Measurements from ENCODE around the gene DCTN2. TPM values are rescaled to one million over a fixed set of nuclear protein-coding genes. Genes with fewer than 3 reads are reported as not detected.
"Not testable (repeated sequence)": the region's sequence is repeated elsewhere in the genome, so short reads cannot be mapped to it uniquely, and the experiment has no call there.

The DCTN2 gene
- total RNA-seq, 2 donors from 2014 or later = 80.5 to 96.7 TPM

DNA sequence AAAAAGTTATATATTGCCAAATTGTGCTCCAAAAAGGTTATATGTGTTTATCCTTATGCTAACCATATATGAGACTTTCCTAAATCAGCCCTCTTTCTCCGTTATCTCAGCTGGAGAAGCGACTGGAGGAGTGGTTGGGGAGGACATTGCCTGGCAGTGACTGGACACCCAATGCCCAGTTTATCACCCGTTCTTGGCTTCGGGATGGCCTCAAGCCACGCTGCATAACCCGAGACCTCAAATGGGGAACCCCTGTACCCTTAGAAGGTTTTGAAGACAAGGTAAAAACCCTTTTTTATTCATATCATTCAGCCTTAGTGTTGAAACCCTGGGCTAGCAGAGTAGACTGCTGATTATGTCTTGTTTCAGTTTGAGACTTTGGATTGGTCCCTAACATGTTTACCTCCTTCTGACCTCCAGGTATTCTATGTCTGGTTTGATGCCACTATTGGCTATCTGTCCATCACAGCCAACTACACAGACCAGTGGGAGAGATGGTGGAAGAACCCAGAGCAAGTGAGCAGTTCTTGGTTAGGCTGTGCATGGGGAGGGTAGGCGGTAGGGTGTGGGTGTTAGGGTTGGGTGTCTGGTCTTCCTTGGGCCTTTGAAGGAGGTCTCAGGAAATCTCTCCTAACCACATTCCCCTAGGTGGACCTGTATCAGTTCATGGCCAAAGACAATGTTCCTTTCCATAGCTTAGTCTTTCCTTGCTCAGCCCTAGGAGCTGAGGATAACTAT is 35.2 kb downstream of the DCTN2 start:
- intact Hi-C loops (cut with DNase I) = no loop called here
- ATAC-seq = no peak

DNA sequence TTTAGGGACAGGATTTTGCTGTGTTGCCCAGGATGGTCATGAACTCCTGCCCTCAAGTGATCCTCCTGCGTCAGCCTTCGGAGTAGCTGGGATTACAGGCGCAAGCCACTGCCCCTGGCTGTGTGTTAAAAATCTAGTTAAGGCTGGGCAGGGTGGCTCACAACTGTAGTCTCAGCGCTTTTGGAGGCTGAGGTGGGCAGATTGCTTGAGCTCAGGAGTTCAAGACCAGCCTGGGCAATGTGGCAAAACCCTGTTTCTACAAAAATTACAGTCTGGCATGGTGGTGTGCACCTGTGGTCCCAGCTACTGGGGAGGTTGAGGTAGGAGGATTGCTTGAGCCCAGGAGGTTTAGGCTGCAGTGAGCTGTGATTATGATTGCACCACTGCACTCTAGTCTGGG is 35.8 kb downstream of the DCTN2 start:
- ATAC-seq = no peak
- DNase-seq = no peak
- intact Hi-C loops (cut with DNase I) = no loop called here

More for the DNA sequence above, 35.2 kb downstream of the DCTN2 start:
- DNase-seq = no peak

DNA sequence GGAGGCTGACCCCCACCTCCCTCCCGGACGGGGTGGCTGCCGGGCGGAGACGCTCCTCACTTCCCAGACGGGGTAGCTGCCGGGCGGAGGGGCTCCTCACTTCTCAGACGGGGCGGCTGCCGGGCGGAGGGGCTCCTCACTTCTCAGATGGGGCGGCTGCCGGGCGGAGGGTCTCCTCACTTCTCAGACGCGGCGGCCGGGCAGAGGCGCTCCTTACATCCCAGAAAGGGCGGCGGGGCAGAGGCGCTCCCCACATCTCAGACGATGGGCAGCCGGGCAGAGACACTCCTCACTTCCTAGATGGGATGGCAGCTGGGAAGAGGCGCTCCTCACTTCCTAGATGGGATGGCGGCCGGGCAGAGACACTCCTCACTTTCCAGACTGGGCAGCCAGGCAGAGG is 39.2 kb downstream of the DCTN2 start:
- DNase-seq; ATAC-seq; intact Hi-C loops (cut with DNase I): not testable (repeated sequence)

- ATAC-seq; DNase-seq; intact Hi-C loops (cut with DNase I): not testable (repeated sequence)
Observed at GRCh38 chr12:57506541-57506940, 40.5 kb downstream of the DCTN2 start.

GRCh38 chr12:57502311-57502969 is 44.6 kb downstream of the DCTN2 start:
- ATAC-seq; intact Hi-C loops (cut with DNase I); DNase-seq: not testable (repeated sequence)

GRCh38 chr12:57500213-57500612 is 46.8 kb downstream of the DCTN2 start:
- ATAC-seq (no peak), DNase-seq (no peak)
- intact Hi-C loops (cut with DNase I) = no loop called here

- ATAC-seq (no peak), DNase-seq (no peak)
- intact Hi-C loops (cut with DNase I) = no loop called here
Observed at GRCh38 chr12:57498571-57498970, 48.4 kb downstream of the DCTN2 start.

DNA sequence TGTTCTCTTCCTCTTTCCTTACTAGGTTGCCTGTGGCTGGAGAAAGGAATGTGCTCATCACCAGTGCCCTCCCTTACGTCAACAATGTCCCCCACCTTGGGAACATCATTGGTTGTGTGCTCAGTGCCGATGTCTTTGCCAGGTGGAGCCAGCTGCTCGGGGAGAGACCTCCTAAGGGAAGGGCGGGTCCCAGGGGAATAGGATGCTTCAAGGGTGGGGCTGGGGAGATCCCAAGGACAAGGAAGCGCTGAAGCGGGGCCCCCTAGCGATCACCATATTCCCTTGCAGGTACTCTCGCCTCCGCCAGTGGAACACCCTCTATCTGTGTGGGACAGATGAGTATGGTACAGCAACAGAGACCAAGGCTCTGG is 48.9 kb downstream of the DCTN2 start:
- no peak for DNase-seq
- intact Hi-C loops (cut with DNase I) = no loop called here
- no peak for ATAC-seq

DNA sequence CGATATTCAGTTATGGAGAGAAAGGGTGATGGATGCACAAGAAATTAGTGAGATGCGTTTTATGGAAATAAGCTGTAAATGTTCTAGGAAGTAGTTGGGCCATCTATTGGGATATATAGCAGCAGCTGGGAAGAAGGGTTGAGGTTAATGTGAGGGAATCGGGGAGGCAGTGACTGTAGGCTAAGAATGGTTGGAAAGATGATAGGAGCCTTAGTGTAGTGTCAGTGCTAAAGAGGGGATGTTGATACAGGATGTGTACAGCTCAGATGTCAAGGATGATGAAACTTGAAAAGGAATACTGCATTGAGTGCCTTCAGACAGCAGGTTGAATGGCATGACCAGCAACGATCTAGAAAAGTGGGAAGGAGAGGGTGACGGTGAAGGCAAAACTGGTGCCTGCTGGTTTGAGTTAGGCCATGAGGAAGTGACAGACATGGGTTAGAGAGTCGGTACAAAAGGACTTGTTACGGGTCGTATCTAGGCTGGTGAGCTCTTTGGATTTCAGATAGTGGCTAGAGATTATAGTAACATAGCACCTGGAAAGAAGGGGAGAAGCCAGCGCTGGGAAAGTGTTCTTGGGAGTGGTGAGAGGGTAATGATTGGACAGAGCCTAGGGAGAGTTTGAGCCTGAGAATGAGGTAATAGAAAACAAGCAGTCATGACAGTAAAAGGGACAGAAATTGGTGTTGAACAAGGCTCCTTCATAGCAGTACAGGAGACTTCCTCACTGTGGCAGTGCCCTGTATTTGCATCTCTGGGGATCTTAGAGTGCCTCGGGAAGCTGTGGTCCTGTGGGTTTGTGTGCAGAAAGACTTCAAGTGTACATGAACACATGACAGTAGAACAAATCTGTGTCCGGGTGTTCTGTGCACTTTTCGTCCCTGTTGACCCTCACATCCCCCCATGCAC is 49.5 kb downstream of the DCTN2 start:
- ATAC-seq (no peak), DNase-seq (no peak)
- intact Hi-C loops (cut with DNase I) = no loop called here

DNA sequence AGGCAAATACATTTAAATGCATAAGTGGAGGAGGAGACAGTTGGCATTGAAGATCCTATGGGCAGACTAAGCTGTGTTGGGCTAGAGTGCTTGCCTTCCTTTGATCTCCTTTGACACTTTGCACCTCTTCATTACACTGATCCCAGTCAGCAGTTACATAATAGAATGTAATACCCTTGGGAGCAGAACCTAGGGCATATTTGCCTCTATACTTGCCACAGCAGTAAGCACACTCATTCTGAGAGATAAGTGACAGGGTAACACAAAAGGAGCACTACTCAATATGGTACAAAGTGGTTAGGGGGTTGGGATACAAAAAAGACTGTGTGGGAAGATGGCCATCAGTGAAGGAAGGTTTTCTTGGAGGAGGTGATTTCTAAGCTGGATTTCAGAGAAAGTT is 50.2 kb downstream of the DCTN2 start:
- no peak for DNase-seq
- no peak for ATAC-seq
- intact Hi-C loops (cut with DNase I) = no loop called here

DNA sequence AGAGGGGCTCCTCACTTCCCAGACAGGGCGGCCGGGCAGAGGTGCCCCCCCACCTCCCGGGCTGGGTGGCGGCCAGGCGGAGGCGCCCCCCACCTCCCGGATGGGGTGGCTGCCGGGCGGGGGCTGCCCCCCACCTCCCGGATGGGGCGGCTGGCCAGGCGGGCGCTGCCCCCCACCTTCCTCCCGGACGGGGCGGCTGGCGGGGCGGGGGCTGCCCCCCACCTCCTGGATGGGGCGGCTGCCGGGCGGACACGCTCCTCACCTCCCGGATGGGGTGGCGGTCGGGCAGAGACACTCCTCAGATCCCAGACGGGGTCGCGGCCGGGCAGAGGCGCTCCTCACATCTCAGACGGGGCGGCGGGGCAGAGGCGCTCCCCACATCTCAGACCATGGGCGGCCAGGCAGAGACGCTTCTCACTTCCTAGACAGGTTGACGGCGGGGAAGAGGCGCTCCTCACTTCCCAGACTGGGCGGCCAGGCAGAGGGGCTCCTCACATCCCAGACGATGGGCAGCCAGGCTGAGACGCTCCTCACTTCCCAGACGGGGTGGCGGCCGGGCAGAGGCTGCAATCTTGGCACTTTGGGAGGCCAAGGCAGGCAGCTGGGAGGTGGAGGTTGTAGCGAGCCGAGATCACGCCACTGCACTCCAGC is 51.8 kb downstream of the DCTN2 start:
- intact Hi-C loops (cut with DNase I); DNase-seq; ATAC-seq: not testable (repeated sequence)

- DNase-seq (no peak), ATAC-seq (no peak)
- intact Hi-C loops (cut with DNase I) = no loop called here
Observed at GRCh38 chr12:57491393-57492280, 55.4 kb downstream of the DCTN2 start.

DNA sequence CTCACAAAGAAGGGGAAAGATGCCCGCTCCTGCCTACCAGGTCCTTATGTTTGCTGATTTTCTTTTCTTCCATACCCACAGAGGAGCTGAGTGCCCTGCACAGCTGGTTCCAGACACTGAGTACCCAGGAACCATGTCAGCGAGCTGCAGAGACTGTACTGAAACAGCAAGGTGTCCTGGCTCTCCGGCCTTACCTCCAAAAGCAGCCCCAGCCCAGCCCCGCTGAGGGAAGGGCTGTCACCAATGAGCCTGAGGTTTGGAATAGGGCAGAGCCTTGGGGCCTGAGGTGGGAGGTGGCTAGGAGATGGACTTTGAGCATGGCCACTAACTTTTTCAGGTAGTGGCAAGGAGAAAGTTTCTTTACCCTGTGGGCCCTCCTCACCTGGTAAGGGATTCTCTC is 56.9 kb downstream of the DCTN2 start:
- ATAC-seq (no peak), DNase-seq (no peak)
- intact Hi-C loops (cut with DNase I) = no loop called here

DNA sequence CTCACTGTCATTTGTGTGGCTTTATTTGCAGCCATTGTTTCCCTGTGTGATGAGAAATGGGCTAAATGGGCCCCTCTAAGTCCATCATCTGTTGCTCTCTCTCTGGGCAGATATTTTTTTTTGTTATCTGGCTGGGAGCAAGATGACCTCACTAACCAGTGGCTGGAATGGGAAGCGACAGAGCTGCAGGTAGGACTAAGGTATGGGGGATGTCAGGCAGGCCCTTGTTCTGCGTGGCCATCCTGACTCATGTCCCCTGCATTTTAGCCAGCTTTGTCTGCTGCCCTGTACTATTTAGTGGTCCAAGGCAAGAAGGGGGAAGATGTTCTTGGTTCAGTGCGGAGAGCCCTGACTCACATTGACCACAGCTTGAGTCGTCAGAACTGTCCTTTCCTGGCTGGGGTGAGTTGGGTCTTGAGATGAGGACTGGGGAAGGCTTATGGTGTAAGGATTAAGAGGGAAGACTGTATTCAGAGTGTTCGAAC is 57.8 kb downstream of the DCTN2 start:
- no peak for DNase-seq
- intact Hi-C loops (cut with DNase I) = no loop called here
- ATAC-seq = no peak

- DNase-seq (no peak), ATAC-seq (peak in 1 of 2 donors; percentile 28)
- intact Hi-C loops (cut with DNase I) = no loop called here
Observed at GRCh38 chr12:57488402-57489156, 58.4 kb downstream of the DCTN2 start.

DNA sequence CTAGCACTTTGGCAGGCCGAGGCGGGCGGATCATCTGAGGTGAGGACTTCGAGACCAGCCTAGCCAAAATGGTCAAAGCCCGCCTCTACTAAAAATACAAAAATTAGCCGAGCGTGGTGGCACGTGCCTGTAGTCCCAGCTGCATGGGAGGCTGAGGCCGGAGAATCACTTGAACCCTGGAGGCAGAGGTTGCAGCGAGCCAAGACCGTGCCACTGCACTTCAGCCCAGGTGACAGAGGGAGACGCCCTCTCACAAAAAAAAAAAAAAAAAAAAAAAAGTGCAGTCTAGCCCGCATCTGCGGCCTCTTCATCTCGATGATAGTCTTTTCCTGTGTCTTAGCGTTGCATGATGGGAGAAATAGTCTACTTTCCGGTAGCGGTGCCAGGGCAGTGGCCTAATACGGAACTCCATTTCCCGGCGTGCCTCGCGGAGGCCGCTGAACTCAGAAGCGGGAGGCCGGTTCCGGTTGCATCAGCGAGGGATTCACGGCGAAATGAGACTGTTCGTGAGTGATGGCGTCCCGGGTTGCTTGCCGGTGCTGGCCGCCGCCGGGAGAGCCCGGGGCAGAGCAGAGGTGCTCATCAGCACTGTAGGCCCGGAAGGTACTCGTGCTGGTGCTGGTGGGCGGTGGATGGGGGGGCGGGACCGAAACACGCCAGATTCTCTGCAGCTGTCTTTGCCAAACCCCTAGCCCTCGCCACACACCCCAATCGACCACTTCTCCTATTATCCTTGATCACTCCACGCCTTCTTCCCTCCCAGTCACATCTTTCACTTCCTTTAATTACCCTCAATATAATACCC is 59.2 kb downstream of the DCTN2 start, which contains the start of gene MARS1:
TSS of gene MARS1 (plus strand) at position 472 of the 805 bp plus-strand sequence. CDS start at position 495, 23 bp downstream.
- intact Hi-C loops (cut with DNase I) = no loop called here
- DNase-seq (peak; percentile 97), ATAC-seq (peak; percentile 98 to 99)

Measured in left cardiac atrium (tissue), 4 donors.